A673 (cell line): ENCODE measurements around the gene PRRC2B.

Experiments
- EZH2 ChIP-seq: fragments of 200-600 bp; sonication (generic); IDR thresholded peaks from 2 replicates; pipeline ENCODE4 v1.6.1; 2017; ENCODE audit warnings: borderline replicate concordance, low read depth, mild to moderate bottlenecking, mixed read lengths, antibody characterized with exemption, low read length; ENCODE audit not compliant: poor library complexity, severe bottlenecking
- TF ChIP-seq, protein P1 (sequence below): fragments of 300-800, 200-600 bp; sonication (generic); conservative IDR thresholded peaks from 2 replicates; pipeline ENCODE4 v1.5.1; 2017; ENCODE audit warnings: low read depth, mild to moderate bottlenecking, antibody characterized with exemption, low read length, moderate library complexity, mixed read lengths

DNA sequence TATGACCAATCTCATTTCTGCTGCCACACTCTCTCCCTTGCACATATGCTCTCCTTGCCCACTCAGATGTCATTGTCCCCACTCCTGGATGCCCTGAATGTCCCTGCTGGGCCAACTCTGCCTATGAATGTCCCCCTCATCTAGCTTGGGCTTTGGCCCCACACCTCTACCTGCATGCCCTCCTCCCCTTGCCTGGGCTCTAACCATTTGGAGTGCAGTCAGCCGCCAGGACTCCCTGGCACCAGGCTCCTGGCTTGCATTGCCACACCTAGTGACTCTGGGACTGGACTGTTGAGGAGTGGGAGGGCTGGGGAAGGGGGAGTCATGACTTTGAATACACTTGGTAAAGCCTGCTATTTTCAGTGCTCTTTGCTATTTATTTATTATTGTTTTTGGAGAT, 67.3 kb downstream of the PRRC2B start:
- TF ChIP-seq, protein P1, sequence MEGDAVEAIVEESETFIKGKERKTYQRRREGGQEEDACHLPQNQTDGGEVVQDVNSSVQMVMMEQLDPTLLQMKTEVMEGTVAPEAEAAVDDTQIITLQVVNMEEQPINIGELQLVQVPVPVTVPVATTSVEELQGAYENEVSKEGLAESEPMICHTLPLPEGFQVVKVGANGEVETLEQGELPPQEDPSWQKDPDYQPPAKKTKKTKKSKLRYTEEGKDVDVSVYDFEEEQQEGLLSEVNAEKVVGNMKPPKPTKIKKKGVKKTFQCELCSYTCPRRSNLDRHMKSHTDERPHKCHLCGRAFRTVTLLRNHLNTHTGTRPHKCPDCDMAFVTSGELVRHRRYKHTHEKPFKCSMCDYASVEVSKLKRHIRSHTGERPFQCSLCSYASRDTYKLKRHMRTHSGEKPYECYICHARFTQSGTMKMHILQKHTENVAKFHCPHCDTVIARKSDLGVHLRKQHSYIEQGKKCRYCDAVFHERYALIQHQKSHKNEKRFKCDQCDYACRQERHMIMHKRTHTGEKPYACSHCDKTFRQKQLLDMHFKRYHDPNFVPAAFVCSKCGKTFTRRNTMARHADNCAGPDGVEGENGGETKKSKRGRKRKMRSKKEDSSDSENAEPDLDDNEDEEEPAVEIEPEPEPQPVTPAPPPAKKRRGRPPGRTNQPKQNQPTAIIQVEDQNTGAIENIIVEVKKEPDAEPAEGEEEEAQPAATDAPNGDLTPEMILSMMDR, result no peak
- no peak for TF ChIP-seq EZH2
